Prostate gland (tissue), 2 donors: Measurements from ENCODE around the gene PPP4R3B. TPM values are rescaled to one million over a fixed set of nuclear protein-coding genes. Genes with fewer than 3 reads are reported as not detected.

Experiments
- DNase-seq: peaks from one replicate; pipeline ENCODE4 v3.0.0-alpha.2; 2019; ENCODE audit warnings: low spot score
- H3K27ac ChIP-seq, 2 donors: fragments of 200-600 bp; sonication (generic); 2 replicates each; pipeline ENCODE4 v1.5.1; 2017 to 2019
- H3K27me3 ChIP-seq: fragments of 200-600 bp; sonication (generic); replicated peaks from 2 replicates; pipeline ENCODE4 v1.5.1; 2019; ENCODE audit not compliant: insufficient read depth
- H3K36me3 ChIP-seq, 2 donors: fragments of 200-600 bp; sonication (generic); 1 replicate in 1 of 2; 2 replicates in 1 of 2; pipeline versions ENCODE4 v1.5.1 to v1.8.1; 2017 to 2019
- H3K4me1 ChIP-seq: fragments of 200-600 bp; sonication (generic); replicated peaks from 2 replicates; pipeline ENCODE4 v1.5.1; 2019
- H3K4me3 ChIP-seq, 2 donors: fragments of 200-600 bp; sonication (generic); 2 replicates each; pipeline ENCODE4 v1.5.1; 2017 to 2019
- H3K9me3 ChIP-seq: fragments of 200-600 bp; sonication (generic); 2 replicates; pipeline ENCODE4 v1.5.1; 2017
- POLR2A ChIP-seq: fragments of 450-650 bp; IDR thresholded peaks from one replicate; pipeline ENCODE4 v1.6.1; 2016; ENCODE audit warnings: antibody characterized with exemption, mild to moderate bottlenecking
- POLR2AphosphoS5 ChIP-seq: sonication (generic); formaldehyde crosslinking; IDR thresholded peaks from one replicate; pipeline ENCODE4 v1.6.1; 2017; ENCODE audit warnings: antibody characterized with exemption
- WGBS: methylation state at CpG from one replicate; pipeline ENCODE4 v1.1.5; 2018; 5-methylcytosine and 5-hydroxymethylcytosine counted together
- intact Hi-C: fragments of 100-400 bp; cut with DNase I; formaldehyde crosslinking; loops from one replicate; pipeline ENCODE4 v1.14.2; 2022
- total RNA-seq, 2 donors: library from RNA; depleted of rRNA; stranded (reverse); fragments of >200 nt; gene quantifications; one replicate each; pipeline ENCODE4 v1.1.0, GENCODE V29; 2016
- TF ChIP-seq, protein P1 (sequence below), 4 experiments: fragments of 200-600 bp in 2 of 4; fragments of 450-650 bp in 2 of 4; sonication (generic) in 2 of 4; IDR thresholded peaks; 1 replicate in 3 of 4; 2 replicates in 1 of 4; pipeline ENCODE4 v1.5.1; 2016 to 2019; ENCODE audit warnings: antibody characterized with exemption in 4 of 4, mild to moderate bottlenecking in 2 of 4, moderate library complexity in 2 of 4

The PPP4R3B gene
- total RNA-seq, 2 donors from 2014 or later, result 51.4 to 62.0 TPM

DNA sequence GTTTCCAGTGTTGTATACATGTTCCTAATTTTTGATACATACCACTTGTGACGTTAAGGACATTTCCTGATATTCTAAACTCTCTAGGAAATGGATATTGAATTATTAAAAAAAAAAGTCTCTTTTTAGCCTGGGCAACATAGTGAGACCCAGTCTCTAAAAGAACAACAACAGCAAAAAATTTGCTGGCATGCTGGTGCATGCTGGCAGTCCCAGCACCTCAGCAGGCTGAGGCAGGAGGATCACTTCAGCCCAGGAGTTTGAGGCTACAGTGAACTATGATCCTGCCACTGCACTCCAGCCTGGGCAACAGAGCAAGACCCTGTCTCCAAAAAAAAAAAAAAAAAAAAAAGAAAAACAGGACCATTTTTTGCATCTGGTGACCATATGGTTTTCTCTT, 10.5 kb upstream of the PPP4R3B start:
- H3K36me3 ChIP-seq, result no peaks in the 10 kb centered on the region
- no peaks in the 10 kb centered on the region for H3K4me1 ChIP-seq
- TF ChIP-seq POLR2A, result no peak
- TF ChIP-seq, protein P1, sequence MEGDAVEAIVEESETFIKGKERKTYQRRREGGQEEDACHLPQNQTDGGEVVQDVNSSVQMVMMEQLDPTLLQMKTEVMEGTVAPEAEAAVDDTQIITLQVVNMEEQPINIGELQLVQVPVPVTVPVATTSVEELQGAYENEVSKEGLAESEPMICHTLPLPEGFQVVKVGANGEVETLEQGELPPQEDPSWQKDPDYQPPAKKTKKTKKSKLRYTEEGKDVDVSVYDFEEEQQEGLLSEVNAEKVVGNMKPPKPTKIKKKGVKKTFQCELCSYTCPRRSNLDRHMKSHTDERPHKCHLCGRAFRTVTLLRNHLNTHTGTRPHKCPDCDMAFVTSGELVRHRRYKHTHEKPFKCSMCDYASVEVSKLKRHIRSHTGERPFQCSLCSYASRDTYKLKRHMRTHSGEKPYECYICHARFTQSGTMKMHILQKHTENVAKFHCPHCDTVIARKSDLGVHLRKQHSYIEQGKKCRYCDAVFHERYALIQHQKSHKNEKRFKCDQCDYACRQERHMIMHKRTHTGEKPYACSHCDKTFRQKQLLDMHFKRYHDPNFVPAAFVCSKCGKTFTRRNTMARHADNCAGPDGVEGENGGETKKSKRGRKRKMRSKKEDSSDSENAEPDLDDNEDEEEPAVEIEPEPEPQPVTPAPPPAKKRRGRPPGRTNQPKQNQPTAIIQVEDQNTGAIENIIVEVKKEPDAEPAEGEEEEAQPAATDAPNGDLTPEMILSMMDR (IDR thresholded peaks at IDR 0.05), result no peak
- TF ChIP-seq POLR2AphosphoS5, result no peak
- intact Hi-C loops, result no loop called here
- H3K9me3 ChIP-seq, result no peaks in the 10 kb centered on the region
- no peak for DNase-seq
- WGBS, result 61% methylated on average over 1 of the region's 1 CpG
- H3K4me3 ChIP-seq, result no peak overlapping the region
- H3K27ac ChIP-seq, result no peak overlapping the region
- no peaks in the 10 kb centered on the region for H3K27me3 ChIP-seq

DNA sequence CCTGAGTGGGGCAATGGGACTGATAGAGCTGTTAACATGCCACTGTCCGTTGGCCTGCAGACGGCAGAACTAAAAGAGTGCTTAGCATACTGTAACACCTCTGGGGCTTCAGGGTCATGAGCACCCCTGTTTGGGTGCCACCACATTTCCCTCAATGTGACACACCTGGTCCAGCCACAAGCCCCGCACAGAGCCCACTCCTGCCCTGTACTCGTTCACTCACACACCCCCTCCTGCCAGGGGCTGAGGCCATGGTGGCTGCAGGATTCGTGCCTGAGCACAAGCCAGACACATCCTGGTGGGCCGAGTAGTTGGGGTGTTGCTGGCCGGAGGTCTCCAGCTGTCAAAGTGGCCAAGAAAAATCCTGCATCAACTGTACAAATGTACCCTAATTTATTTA, 4.4 kb upstream of the PPP4R3B start:
- 86% methylated on average over 7 of the region's 7 CpGs for WGBS
- no peak for DNase-seq

DNA sequence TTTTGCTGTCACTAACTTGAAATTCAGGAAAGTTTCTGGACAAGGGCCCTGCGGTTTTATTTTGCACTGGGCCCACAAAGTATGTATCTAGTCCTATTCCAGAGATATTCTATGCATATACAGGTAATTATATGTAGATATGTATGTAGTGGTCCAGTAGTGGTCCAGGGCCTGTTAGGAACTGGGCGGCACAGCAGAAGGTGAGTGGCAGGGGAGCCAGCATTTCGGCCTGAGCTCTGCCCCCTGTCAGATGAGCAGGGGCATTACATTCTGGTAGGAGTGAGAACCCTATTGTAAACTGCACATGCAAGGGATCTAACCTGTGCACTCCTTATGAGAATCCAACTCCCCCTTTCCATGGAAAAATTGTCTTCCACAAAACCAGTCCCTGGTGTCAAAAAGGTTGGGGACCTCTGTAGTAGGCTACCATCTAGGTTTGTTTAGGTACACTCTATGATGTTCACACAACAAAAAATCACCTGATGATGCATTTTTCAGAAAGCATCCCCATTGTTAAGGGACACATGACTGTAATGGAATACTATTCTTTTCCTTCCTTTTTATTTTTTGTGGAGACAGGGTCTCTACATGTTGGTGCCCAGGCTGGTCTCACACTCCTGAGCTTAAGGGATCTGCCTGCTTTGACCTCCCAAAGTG, 2.8 kb upstream of the PPP4R3B start:
- H3K36me3 ChIP-seq, result no peaks in the 10 kb centered on the region
- WGBS, result 84% methylated on average over 3 of the region's 3 CpGs
- H3K4me3 ChIP-seq, result no peak overlapping the region
- H3K4me1 ChIP-seq, result peaks cover 3% of the 10 kb centered on the region
- no peak overlapping the region for H3K27ac ChIP-seq
- H3K9me3 ChIP-seq, result no peaks in the 10 kb centered on the region
- H3K27me3 ChIP-seq, result no peaks in the 10 kb centered on the region
- TF ChIP-seq POLR2AphosphoS5 (no peak), POLR2A (no peak)
- TF ChIP-seq, protein P1 (IDR thresholded peaks at IDR 0.05), result no peak
- intact Hi-C loops, result no loop called here
- no peak for DNase-seq

More for the DNA sequence above, 4.4 kb upstream of the PPP4R3B start:
- TF ChIP-seq POLR2A (no peak), POLR2AphosphoS5 (no peak)
- TF ChIP-seq, protein P1 (IDR thresholded peaks at IDR 0.05), result no peak
- H3K4me1 ChIP-seq, result peaks cover 3% of the 10 kb centered on the region
- intact Hi-C loops, result no loop called here
- H3K9me3 ChIP-seq, result no peaks in the 10 kb centered on the region
- H3K4me3 ChIP-seq, result no peak overlapping the region
- H3K36me3 ChIP-seq, result no peaks in the 10 kb centered on the region
- H3K27ac ChIP-seq, result no peak overlapping the region
- H3K27me3 ChIP-seq, result no peaks in the 10 kb centered on the region

DNA sequence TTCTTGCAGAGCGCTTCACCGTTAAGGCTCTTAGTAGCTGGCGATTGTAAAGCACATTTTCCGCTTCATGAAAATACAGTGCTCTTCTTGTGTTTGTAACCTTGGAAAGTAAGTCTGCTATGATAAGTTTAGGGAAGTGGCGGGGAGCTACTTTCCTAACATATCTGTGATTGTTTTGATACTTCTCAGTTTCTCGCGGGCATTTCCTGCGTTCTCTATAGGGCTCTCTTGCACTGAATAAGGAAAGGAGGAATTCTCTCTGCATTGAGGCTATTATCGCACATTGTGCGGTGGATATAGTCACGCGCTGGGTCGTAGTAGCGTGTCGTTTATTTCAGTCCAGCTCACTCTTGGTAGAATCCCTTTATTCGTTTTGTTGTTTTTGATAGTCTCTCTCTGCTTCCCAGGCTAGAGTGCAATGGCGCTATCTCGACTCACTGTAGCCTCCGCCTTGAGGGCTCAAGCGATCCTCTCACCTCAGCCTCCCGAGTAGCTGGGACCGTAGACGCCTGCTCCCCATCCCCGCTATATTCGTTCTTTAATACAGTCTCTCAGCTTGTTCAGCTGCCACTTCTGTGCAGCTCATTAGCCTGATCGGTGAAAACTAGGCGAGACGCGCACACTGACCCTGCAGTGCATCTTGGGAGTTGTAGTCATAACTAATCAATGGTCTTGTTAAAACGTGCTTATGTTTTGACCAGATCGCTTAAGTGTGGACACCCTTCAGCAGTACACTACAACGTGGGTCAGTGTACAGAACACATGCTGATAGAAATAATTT, 1.0 kb upstream of the PPP4R3B start:
- intact Hi-C loops, result loop anchor here (5.0 kb wide), 2 partner anchors 96 to 201 kb away; partner anchors contain the start of gene CCDC88A
- Histone ChIP-seq H3K27me3 (no peaks in the 10 kb centered on the region), H3K27ac (peak overlapping the region; percentile 80 to 96), H3K9me3 (no peaks in the 10 kb centered on the region), H3K4me1 (peaks cover 3% of the 10 kb centered on the region), H3K4me3 (peak overlapping the region; percentile 94 to 96), H3K36me3 (no peaks in the 10 kb centered on the region)
- TF ChIP-seq, protein P1 (IDR thresholded peaks at IDR 0.05), result peak in 1 of 4 experiments; percentile 12
- TF ChIP-seq POLR2A (no peak), POLR2AphosphoS5 (peak; percentile 52)
- 0% methylated on average over 32 of the region's 32 CpGs for WGBS
- peak; percentile 40 for DNase-seq

DNA sequence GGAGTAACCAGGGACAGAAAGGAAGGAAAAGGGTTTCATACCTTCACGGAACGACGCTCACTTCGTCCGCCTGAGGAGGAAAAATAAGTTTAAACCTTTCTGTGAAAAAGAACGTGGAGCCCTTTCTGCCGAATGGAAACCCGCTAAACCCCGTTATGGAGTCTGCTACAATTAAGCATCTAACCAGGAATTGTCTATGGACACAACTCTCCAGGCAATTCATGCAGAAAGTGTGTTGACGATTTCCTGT, 528 bp upstream of the PPP4R3B start:
- intact Hi-C loops, result loop anchor here (5.0 kb wide), 2 partner anchors 96 to 201 kb away; partner anchors contain the start of gene CCDC88A
- H3K4me1 ChIP-seq, result peaks cover 3% of the 10 kb centered on the region

More for the DNA sequence above, 528 bp upstream of the PPP4R3B start:
- DNase-seq, result no peak
- Histone ChIP-seq H3K4me3 (peak overlapping the region; percentile 94 to 96), H3K27me3 (no peaks in the 10 kb centered on the region), H3K27ac (peak overlapping the region; percentile 80 to 96), H3K9me3 (no peaks in the 10 kb centered on the region), H3K36me3 (no peaks in the 10 kb centered on the region)
- TF ChIP-seq, protein P1 (IDR thresholded peaks at IDR 0.05), result no peak
- TF ChIP-seq POLR2A (no peak), POLR2AphosphoS5 (no peak)
- WGBS, result 0% methylated on average over 10 of the region's 10 CpGs
